Measurements from ENCODE around the gene GPR37.

GPR37 gene

GRCh38 chr7:124780056-124780455 lies 14.5 kb upstream of the GPR37 start:
- DNase-seq (ENCODE audit: low spot score) = no peak

GRCh38 chr7:124779620-124780019 lies 14.0 kb upstream of the GPR37 start:
- no peak for DNase-seq (ENCODE audit: low spot score)

- no peak for DNase-seq (ENCODE audit: low spot score)
Observed at GRCh38 chr7:124779194-124779593, 13.6 kb upstream of the GPR37 start.

GRCh38 chr7:124777268-124777667 lies 11.7 kb upstream of the GPR37 start:
- DNase-seq (ENCODE audit: low spot score) = no peak

- no peak for DNase-seq (ENCODE audit: low spot score)
Observed at GRCh38 chr7:124776153-124776552, 10.6 kb upstream of the GPR37 start.

GRCh38 chr7:124775422-124775821 lies 9.8 kb upstream of the GPR37 start:
- DNase-seq (ENCODE audit: low spot score) = no peak

GRCh38 chr7:124773938-124774337 lies 8.3 kb upstream of the GPR37 start:
- DNase-seq (ENCODE audit: low spot score) = no peak

- no peak for DNase-seq (ENCODE audit: low spot score)
Observed at GRCh38 chr7:124773339-124773738, 7.7 kb upstream of the GPR37 start.

GRCh38 chr7:124769136-124769535 lies 3.5 kb upstream of the GPR37 start:
- DNase-seq (ENCODE audit: low spot score) = no peak

GRCh38 chr7:124768525-124768924 lies 2.9 kb upstream of the GPR37 start:
- DNase-seq (ENCODE audit: low spot score) = no peak

- DNase-seq (ENCODE audit: low spot score) = no peak
Observed at GRCh38 chr7:124764847-124765400, 668 bp downstream of the GPR37 start.

- no peak for DNase-seq (ENCODE audit: low spot score)
Observed at GRCh38 chr7:124764051-124764846, 1.3 kb downstream of the GPR37 start.

GRCh38 chr7:124762611-124763143 lies 2.9 kb downstream of the GPR37 start:
- DNase-seq (ENCODE audit: low spot score) = no peak

GRCh38 chr7:124761164-124761715 lies 4.4 kb downstream of the GPR37 start:
- no peak for DNase-seq (ENCODE audit: low spot score)

GRCh38 chr7:124758327-124758726 lies 7.3 kb downstream of the GPR37 start:
- DNase-seq (ENCODE audit: low spot score) = no peak

- no peak for DNase-seq (ENCODE audit: low spot score)
Observed at GRCh38 chr7:124754576-124755268, 10.9 kb downstream of the GPR37 start.

GRCh38 chr7:124752310-124752709 lies 13.3 kb downstream of the GPR37 start:
- no peak for DNase-seq (ENCODE audit: low spot score)

- DNase-seq (ENCODE audit: low spot score) = no peak
Observed at GRCh38 chr7:124751027-124751426, 14.6 kb downstream of the GPR37 start.

GRCh38 chr7:124747072-124747471 lies 18.5 kb downstream of the GPR37 start:
- DNase-seq (ENCODE audit: low spot score) = no peak

GRCh38 chr7:124738639-124739038 lies 27.0 kb downstream of the GPR37 start:
- DNase-seq (ENCODE audit: low spot score) = no peak

GRCh38 chr7:124737760-124738300 lies 27.8 kb downstream of the GPR37 start:
- DNase-seq (ENCODE audit: low spot score) = no peak

GRCh38 chr7:124728610-124729009 lies 37.0 kb downstream of the GPR37 start:
- DNase-seq (ENCODE audit: low spot score) = no peak
